Transverse colon (tissue), 1 donor: ENCODE results near the gene LCLAT1.

Experiments used
- EP300 ChIP-seq: sonication (generic); formaldehyde crosslinking; IDR thresholded peaks from one replicate; pipeline ENCODE4 v1.6.1; 2017; ENCODE audit warnings: antibody characterized with exemption, low read depth
- POLR2A ChIP-seq: fragments of 450-650 bp; IDR thresholded peaks from one replicate; pipeline ENCODE4 v1.6.1; 2016; ENCODE audit warnings: antibody characterized with exemption, mild to moderate bottlenecking, moderate library complexity

DNA sequence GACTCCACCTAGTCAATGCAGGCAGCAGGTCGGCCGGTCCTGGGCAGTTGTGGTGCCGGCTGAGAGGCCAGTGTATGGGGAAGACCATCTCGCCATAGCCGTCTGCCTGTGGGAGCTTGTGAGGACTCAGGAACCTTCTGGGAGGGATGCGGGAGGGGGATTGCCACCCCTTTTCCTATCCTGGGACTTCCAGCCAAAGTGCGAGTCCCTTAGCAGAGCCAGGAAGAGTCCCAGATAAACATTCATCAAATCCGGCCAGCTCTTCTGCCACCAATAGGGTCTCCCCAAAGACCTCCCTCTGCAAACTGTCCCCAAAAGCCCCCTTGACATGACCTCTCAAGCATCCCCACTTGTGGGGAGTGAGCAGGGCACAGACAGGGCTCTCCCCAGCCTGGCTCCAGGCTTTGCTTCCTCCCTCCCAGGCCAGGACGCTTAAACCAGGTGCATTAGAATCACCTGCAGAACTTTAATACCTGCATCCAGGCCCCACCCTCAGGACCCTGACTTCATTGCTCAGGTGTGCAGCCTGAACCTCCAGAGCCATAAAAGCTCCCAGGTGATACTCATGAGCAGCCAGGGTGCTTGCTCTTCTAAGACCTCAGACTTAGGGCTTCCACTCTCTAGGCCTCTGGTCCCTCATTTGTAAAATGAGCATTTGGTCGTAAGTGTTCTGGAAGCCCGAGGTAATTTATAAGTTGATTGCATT lies 200.9 kb downstream of the LCLAT1 start:
- no peak for TF ChIP-seq POLR2A
- TF ChIP-seq EP300, result no peak
